Astrocyte of the cerebellum (primary cell): Measurements from ENCODE around the gene CDK5R2.

Source experiments
- DNase-seq: peaks from one replicate; pipeline ENCODE4 v3.0.0-alpha.2; 2011; ENCODE audit warnings: low read depth
- H3K4me3 ChIP-seq: 2 replicates; pipeline ENCODE4 v1.5.1; 2011; ENCODE audit warnings: mild to moderate bottlenecking, low read depth, low read length, moderate library complexity
- CTCF ChIP-seq: IDR thresholded peaks from 2 replicates; pipeline ENCODE4 v1.5.1; 2012; ENCODE audit warnings: low read length, low read depth, moderate library complexity, mild to moderate bottlenecking; ENCODE audit errors: missing control alignments
- in situ Hi-C: cut with HindIII; loops from 2 replicates; pipeline ENCODE4 v1.10.0; 2017; ENCODE audit warnings: low sequenced_read_pairs

Gene CDK5R2

GRCh38 chr2:218959141-218959731 is at the start of gene CDK5R2:
CDK5R2 (plus strand) TSS chr2:218959666; CDS start chr2:218959821, 155 bp downstream.
- DNase-seq, result peak; percentile 29
- in situ Hi-C loops, result no loop called here
- peak within 1 kb of the TSS; percentile 19 for H3K4me3 ChIP-seq
- no peak for TF ChIP-seq CTCF

DNA sequence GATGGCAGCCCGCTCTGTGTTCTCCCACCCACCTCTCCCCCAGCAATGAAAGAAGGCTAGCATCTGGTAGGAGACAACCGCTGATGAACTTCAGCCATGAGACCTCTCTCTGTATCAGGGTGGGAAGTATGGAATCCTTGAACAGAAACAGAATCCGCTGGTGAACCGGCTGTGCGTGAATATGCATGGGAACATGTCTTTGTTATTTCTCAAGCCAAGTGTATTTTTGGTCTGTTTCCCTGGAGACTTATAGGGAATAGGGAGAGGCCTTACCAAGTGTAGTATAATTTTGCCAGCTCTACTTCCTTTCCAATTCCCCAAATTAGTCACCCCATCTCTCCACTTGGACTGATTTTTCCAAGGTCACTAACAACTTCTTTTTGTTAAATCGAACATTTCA is 48.7 kb upstream of the CDK5R2 start:
- no peak overlapping the region for H3K4me3 ChIP-seq
- no peak for DNase-seq
- in situ Hi-C loops, result no loop called here
- no peak for TF ChIP-seq CTCF

DNA sequence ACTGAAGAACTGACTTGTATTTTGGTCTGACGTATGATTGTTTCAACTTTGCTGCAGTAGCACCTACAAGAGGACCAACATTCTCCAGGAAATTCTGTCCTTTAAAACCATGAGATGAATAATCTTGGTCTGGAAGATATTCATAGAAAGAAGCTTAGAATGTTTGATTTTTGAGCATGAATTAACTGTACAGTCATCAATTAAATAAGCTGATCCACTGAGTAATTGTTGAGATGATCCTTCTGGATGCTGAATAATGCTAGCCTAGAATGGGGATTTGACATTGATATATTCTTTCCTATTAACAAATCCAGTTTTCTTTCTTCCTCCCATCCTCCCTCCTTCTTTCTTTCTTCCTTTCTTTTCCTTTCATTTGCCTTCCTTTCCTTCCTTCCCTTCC is 39.0 kb upstream of the CDK5R2 start:
- no peak overlapping the region for H3K4me3 ChIP-seq
- no peak for TF ChIP-seq CTCF
- in situ Hi-C loops, result no loop called here
- no peak for DNase-seq

GRCh38 chr2:218924757-218925156 is 34.7 kb upstream of the CDK5R2 start:
- in situ Hi-C loops, result no loop called here
- H3K4me3 ChIP-seq, result no peak overlapping the region
- no peak for DNase-seq
- no peak for TF ChIP-seq CTCF

GRCh38 chr2:218925434-218925833 is 34.0 kb upstream of the CDK5R2 start:
- no peak for TF ChIP-seq CTCF
- no peak overlapping the region for H3K4me3 ChIP-seq
- no peak for DNase-seq
- in situ Hi-C loops, result no loop called here

- TF ChIP-seq CTCF, result no peak
- in situ Hi-C loops, result no loop called here
- no peak for DNase-seq
These were observed 32.0 kb upstream of the CDK5R2 start for GRCh38 chr2:218927422-218927821.

More at GRCh38 chr2:218927422-218927821, 32.0 kb upstream of the CDK5R2 start:
- H3K4me3 ChIP-seq, result no peak overlapping the region
